GM23338 (cell line): ENCODE results near the gene LRTM2. TPM values are rescaled to one million over a fixed set of nuclear protein-coding genes. Genes with fewer than 3 reads are reported as not detected.

Experiments used
- ATAC-seq: fragments of 200-7000 bp; cut with Tn5 transposase; 3 replicates; pipeline ENCODE4 v1.9.1; 2020
- DNase-seq: peaks from one replicate; pipeline ENCODE4 v3.0.0-alpha.2; 2015; ENCODE audit warnings: low spot score
- H2AFZ ChIP-seq: fragments of 200-600 bp; sonication (generic); 2 replicates; pipeline ENCODE4 v1.8.0; 2016; ENCODE audit warnings: antibody characterized with exemption, mild to moderate bottlenecking, moderate library complexity
- H3F3A ChIP-seq: fragments of 200-600 bp; sonication (generic); replicated peaks from 2 replicates; pipeline ENCODE4 v1.8.0; 2017; ENCODE audit warnings: antibody characterized with exemption, mixed run types, low read depth
- H3K27ac ChIP-seq: fragments of 200-600 bp; sonication (generic); 2 replicates; pipeline ENCODE4 v1.6.1; 2016; ENCODE audit warnings: low read depth
- H3K27me3 ChIP-seq: fragments of 200-600 bp; sonication (generic); 2 replicates; pipeline ENCODE4 v1.8.0; 2016; ENCODE audit warnings: mild to moderate bottlenecking, mixed run types, moderate library complexity; ENCODE audit not compliant: insufficient read depth
- H3K36me3 ChIP-seq: fragments of 200-600 bp; sonication (generic); 2 replicates; pipeline ENCODE4 v1.8.0; 2016; ENCODE audit warnings: mild to moderate bottlenecking; ENCODE audit not compliant: insufficient read depth
- H3K4me1 ChIP-seq: fragments of 200-600 bp; sonication (generic); 2 replicates; pipeline ENCODE4 v1.8.0; 2016; ENCODE audit warnings: mild to moderate bottlenecking, moderate library complexity; ENCODE audit not compliant: insufficient read depth
- H3K4me2 ChIP-seq: fragments of 200-600 bp; sonication (generic); 2 replicates; pipeline ENCODE4 v1.7.1; 2017; ENCODE audit warnings: mixed run types
- H3K4me3 ChIP-seq: fragments of 200-600 bp; sonication (generic); 2 replicates; pipeline ENCODE4 v1.6.1; 2016; ENCODE audit warnings: mixed run types
- H3K79me2 ChIP-seq: fragments of 200-600 bp; sonication (generic); replicated peaks from 2 replicates; pipeline ENCODE4 v1.8.0; 2017; ENCODE audit warnings: mild to moderate bottlenecking; ENCODE audit not compliant: insufficient read depth
- H3K9me2 ChIP-seq: fragments of 200-600 bp; sonication (generic); 2 replicates; pipeline ENCODE4 v1.8.0; 2017; ENCODE audit not compliant: insufficient read depth
- H4K20me1 ChIP-seq: fragments of 200-600 bp; sonication (generic); replicated peaks from 2 replicates; pipeline ENCODE4 v1.8.0; 2017; ENCODE audit warnings: mild to moderate bottlenecking; ENCODE audit not compliant: insufficient read depth
- H3K27ac Mint-ChIP-seq: 2 replicates; pipeline ENCODE4 v1.8.0; 2020; ENCODE audit warnings: inconsistent platforms, mild to moderate bottlenecking, moderate library complexity, mixed read lengths
- H3K27me3 Mint-ChIP-seq: 3 replicates; pipeline ENCODE4 v1.8.0; 2022; ENCODE audit warnings: low read depth, mild to moderate bottlenecking, moderate library complexity, mixed read lengths, inconsistent platforms; ENCODE audit not compliant: insufficient read depth, poor library complexity
- H3K36me3 Mint-ChIP-seq: 3 replicates; pipeline ENCODE4 v1.8.0; 2021; ENCODE audit warnings: low read depth, mild to moderate bottlenecking, inconsistent platforms, moderate library complexity, mixed read lengths
- H3K4me1 Mint-ChIP-seq: 3 replicates; pipeline ENCODE4 v1.8.0; 2020; ENCODE audit warnings: mild to moderate bottlenecking, inconsistent platforms, mixed read lengths
- H3K4me3 Mint-ChIP-seq: 3 replicates; pipeline ENCODE4 v1.8.0; 2021; ENCODE audit warnings: moderate library complexity, mild to moderate bottlenecking, inconsistent platforms, mixed read lengths
- H3K9me3 Mint-ChIP-seq: 3 replicates; pipeline ENCODE4 v1.8.0; 2020; ENCODE audit warnings: moderate library complexity, mild to moderate bottlenecking, inconsistent platforms, mixed read lengths
- CREB1 ChIP-seq: fragments of 250-450 bp; sonication (Bioruptor Pico); IDR thresholded peaks from 2 replicates; pipeline ENCODE4 v1.5.0; 2020; ENCODE audit warnings: low read depth, mild to moderate bottlenecking, moderate library complexity
- EZH2 ChIP-seq: fragments of 200-600 bp; sonication (generic); IDR thresholded peaks from one replicate; pipeline ENCODE4 v1.8.0; 2017; ENCODE audit warnings: antibody characterized with exemption, mild to moderate bottlenecking, low read depth; ENCODE audit not compliant: unreplicated experiment
- EZH2phosphoT487 ChIP-seq: fragments of 200-600 bp; sonication (generic); IDR thresholded peaks from one replicate; pipeline ENCODE4 v1.8.1; 2018; ENCODE audit warnings: antibody characterized with exemption; ENCODE audit not compliant: unreplicated experiment
- JUNB ChIP-seq: IDR thresholded peaks from one replicate; pipeline ENCODE4 v1.6.1; 2016; ENCODE audit warnings: antibody characterized with exemption; ENCODE audit not compliant: unreplicated experiment
- NANOG ChIP-seq: IDR thresholded peaks from 2 replicates; pipeline ENCODE4 v1.6.1; 2016; ENCODE audit warnings: antibody characterized with exemption, borderline replicate concordance
- POLR2AphosphoS5 ChIP-seq: IDR thresholded peaks from 2 replicates; pipeline ENCODE4 v1.6.1; 2016; ENCODE audit warnings: antibody characterized with exemption, low read depth
- STAT1 ChIP-seq: IDR thresholded peaks from one replicate; pipeline ENCODE4 v1.6.1; 2016; ENCODE audit warnings: antibody characterized with exemption; ENCODE audit not compliant: unreplicated experiment
- ZNF331 ChIP-seq: fragments of 250-450 bp; sonication (Bioruptor Pico); IDR thresholded peaks from 2 replicates; pipeline ENCODE4 v1.5.0; 2020; ENCODE audit warnings: low read depth, mild to moderate bottlenecking, moderate library complexity
- polyA plus RNA-seq: library from polyadenylated mRNA; unstranded; fragments of >200 nt; fragmentation: Nextera tagmentation; extraction: Ambion mirVana; gene quantifications from 2 replicates; pipeline ENCODE4 v1.2.1, GENCODE V29; 2016
- total RNA-seq: library from RNA; depleted of rRNA; stranded (reverse); fragments of >200 nt; shearing (Covaris generic); gene quantifications from 2 replicates; pipeline ENCODE4 v1.2.3, GENCODE V29; 2014
- TF ChIP-seq, protein P1 (sequence below), 2 experiments: fragments of 200-600 bp in 1 of 2; sonication (generic) in 1 of 2; conservative IDR thresholded peaks; 2 replicates each; pipeline versions ENCODE4 v1.5.1 to v1.6.1; 2016 to 2017; ENCODE audit warnings: antibody characterized with exemption in 2 of 2, low read depth in 2 of 2, mild to moderate bottlenecking in 2 of 2, moderate library complexity in 1 of 2
- TF ChIP-seq, protein P2 (sequence below): fragments of 250-450 bp; sonication (Bioruptor Pico); IDR thresholded peaks from 2 replicates; pipeline ENCODE4 v1.5.0; 2020; ENCODE audit warnings: mild to moderate bottlenecking, moderate library complexity
- TF ChIP-seq, protein P3 (sequence below): IDR thresholded peaks from 2 replicates; pipeline ENCODE4 v1.6.1; 2016; ENCODE audit warnings: antibody characterized with exemption

Gene LRTM2
- total and polyA plus RNA-seq, 2 experiments from 2014 or later: 0.08 TPM; not detected in 1

DNA sequence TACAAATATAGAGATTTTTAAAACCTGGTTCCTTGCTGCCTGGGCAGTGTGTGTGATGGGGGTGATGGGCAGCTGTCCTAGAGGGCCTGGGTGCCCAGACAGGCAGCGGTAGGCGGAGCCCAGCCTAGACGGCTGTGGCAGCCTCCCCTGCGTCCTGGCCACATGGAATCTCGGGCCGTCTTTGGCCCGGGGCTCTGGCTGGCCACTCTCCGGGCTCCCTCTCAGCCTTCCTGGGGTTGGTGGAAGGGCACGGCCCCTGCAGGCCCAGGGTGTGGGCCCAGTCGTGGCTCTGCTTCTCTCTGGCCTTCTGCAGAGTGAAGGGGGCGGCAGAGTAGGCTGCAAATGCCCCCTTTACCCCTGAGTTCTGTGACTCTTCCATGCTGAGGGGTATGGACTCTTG, 2.3 kb downstream of the LRTM2 start:
- H3K4me3 Mint-ChIP-seq: no peak overlapping the region
- TF ChIP-seq, protein P1, sequence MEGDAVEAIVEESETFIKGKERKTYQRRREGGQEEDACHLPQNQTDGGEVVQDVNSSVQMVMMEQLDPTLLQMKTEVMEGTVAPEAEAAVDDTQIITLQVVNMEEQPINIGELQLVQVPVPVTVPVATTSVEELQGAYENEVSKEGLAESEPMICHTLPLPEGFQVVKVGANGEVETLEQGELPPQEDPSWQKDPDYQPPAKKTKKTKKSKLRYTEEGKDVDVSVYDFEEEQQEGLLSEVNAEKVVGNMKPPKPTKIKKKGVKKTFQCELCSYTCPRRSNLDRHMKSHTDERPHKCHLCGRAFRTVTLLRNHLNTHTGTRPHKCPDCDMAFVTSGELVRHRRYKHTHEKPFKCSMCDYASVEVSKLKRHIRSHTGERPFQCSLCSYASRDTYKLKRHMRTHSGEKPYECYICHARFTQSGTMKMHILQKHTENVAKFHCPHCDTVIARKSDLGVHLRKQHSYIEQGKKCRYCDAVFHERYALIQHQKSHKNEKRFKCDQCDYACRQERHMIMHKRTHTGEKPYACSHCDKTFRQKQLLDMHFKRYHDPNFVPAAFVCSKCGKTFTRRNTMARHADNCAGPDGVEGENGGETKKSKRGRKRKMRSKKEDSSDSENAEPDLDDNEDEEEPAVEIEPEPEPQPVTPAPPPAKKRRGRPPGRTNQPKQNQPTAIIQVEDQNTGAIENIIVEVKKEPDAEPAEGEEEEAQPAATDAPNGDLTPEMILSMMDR (conservative IDR thresholded peaks at IDR 0.05; ENCODE audit: low read depth in 2 of 2): no peak
- TF ChIP-seq EZH2 (no peak), CREB1 (no peak), POLR2AphosphoS5 (no peak), STAT1 (no peak), EZH2phosphoT487 (no peak), JUNB (no peak), ZNF331 (CRISPR knock-in tag) (no peak), NANOG (no peak)
- TF ChIP-seq, protein P2, sequence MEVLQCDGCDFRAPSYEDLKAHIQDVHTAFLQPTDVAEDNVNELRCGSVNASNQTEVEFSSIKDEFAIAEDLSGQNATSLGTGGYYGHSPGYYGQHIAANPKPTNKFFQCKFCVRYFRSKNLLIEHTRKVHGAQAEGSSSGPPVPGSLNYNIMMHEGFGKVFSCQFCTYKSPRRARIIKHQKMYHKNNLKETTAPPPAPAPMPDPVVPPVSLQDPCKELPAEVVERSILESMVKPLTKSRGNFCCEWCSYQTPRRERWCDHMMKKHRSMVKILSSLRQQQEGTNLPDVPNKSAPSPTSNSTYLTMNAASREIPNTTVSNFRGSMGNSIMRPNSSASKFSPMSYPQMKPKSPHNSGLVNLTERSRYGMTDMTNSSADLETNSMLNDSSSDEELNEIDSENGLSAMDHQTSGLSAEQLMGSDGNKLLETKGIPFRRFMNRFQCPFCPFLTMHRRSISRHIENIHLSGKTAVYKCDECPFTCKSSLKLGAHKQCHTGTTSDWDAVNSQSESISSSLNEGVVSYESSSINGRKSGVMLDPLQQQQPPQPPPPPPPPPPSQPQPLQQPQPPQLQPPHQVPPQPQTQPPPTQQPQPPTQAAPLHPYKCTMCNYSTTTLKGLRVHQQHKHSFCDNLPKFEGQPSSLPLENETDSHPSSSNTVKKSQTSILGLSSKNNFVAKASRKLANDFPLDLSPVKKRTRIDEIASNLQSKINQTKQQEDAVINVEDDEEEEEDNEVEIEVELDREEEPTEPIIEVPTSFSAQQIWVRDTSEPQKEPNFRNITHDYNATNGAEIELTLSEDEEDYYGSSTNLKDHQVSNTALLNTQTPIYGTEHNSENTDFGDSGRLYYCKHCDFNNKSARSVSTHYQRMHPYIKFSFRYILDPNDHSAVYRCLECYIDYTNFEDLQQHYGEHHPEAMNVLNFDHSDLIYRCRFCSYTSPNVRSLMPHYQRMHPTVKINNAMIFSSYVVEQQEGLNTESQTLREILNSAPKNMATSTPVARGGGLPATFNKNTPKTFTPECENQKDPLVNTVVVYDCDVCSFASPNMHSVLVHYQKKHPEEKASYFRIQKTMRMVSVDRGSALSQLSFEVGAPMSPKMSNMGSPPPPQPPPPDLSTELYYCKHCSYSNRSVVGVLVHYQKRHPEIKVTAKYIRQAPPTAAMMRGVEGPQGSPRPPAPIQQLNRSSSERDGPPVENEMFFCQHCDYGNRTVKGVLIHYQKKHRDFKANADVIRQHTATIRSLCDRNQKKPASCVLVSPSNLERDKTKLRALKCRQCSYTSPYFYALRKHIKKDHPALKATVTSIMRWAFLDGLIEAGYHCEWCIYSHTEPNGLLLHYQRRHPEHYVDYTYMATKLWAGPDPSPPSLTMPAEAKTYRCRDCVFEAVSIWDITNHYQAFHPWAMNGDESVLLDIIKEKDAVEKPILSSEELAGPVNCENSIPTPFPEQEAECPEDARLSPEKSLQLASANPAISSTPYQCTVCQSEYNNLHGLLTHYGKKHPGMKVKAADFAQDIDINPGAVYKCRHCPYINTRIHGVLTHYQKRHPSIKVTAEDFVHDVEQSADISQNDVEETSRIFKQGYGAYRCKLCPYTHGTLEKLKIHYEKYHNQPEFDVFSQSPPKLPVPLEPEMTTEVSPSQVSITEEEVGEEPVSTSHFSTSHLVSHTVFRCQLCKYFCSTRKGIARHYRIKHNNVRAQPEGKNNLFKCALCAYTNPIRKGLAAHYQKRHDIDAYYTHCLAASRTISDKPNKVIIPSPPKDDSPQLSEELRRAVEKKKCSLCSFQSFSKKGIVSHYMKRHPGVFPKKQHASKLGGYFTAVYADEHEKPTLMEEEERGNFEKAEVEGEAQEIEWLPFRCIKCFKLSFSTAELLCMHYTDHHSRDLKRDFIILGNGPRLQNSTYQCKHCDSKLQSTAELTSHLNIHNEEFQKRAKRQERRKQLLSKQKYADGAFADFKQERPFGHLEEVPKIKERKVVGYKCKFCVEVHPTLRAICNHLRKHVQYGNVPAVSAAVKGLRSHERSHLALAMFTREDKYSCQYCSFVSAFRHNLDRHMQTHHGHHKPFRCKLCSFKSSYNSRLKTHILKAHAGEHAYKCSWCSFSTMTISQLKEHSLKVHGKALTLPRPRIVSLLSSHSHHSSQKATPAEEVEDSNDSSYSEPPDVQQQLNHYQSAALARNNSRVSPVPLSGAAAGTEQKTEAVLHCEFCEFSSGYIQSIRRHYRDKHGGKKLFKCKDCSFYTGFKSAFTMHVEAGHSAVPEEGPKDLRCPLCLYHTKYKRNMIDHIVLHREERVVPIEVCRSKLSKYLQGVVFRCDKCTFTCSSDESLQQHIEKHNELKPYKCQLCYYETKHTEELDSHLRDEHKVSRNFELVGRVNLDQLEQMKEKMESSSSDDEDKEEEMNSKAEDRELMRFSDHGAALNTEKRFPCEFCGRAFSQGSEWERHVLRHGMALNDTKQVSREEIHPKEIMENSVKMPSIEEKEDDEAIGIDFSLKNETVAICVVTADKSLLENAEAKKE: no peak
- TF ChIP-seq, protein P3, sequence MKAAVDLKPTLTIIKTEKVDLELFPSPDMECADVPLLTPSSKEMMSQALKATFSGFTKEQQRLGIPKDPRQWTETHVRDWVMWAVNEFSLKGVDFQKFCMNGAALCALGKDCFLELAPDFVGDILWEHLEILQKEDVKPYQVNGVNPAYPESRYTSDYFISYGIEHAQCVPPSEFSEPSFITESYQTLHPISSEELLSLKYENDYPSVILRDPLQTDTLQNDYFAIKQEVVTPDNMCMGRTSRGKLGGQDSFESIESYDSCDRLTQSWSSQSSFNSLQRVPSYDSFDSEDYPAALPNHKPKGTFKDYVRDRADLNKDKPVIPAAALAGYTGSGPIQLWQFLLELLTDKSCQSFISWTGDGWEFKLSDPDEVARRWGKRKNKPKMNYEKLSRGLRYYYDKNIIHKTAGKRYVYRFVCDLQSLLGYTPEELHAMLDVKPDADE: no peak
- Histone ChIP-seq H3K9me2 (no peaks in the 10 kb centered on the region), H3F3A (no peaks in the 10 kb centered on the region), H3K27ac (no peak overlapping the region), H3K36me3 (no peaks in the 10 kb centered on the region), H3K4me3 (no peak overlapping the region), H2AFZ (no peak overlapping the region), H3K79me2 (no peaks in the 10 kb centered on the region), H3K4me1 (no peaks in the 10 kb centered on the region), H3K4me2 (no peak overlapping the region), H3K27me3 (peaks cover 20% of the 10 kb centered on the region), H4K20me1 (no peaks in the 10 kb centered on the region)
- H3K27ac Mint-ChIP-seq: no peak overlapping the region
- H3K36me3 Mint-ChIP-seq: no peaks in the 10 kb centered on the region
- ATAC-seq (peak; percentile 5; the same call in 1 of the 3 replicates), DNase-seq (no peak)
- no peaks in the 10 kb centered on the region for H3K9me3 Mint-ChIP-seq
- peaks cover 44% of the 10 kb centered on the region for H3K27me3 Mint-ChIP-seq
- peaks cover 20% of the 10 kb centered on the region for H3K4me1 Mint-ChIP-seq
